Ectodermal cell (in vitro differentiated cells): ENCODE measurements around the gene SUV39H1.
"Not testable (repeated sequence)": the region's sequence is repeated elsewhere in the genome, so short reads cannot be mapped to it uniquely, and the experiment has no call there.

Experiments used
- H3K27ac ChIP-seq: 2 replicates; pipeline ENCODE4 v1.7.0; 2013; ENCODE audit warnings: mild to moderate bottlenecking, low read depth, low read length; ENCODE audit not compliant: insufficient read depth, poor library complexity, severe bottlenecking
- H3K27me3 ChIP-seq: 2 replicates; pipeline ENCODE4 v1.7.0; 2013; ENCODE audit warnings: mild to moderate bottlenecking, low read length; ENCODE audit not compliant: insufficient read depth, control insufficient read depth, poor library complexity, severe bottlenecking
- H3K36me3 ChIP-seq: one replicate; pipeline ENCODE4 v1.7.0; 2013; ENCODE audit warnings: low read length; ENCODE audit not compliant: control insufficient read depth, insufficient read depth
- H3K4me1 ChIP-seq: one replicate; pipeline ENCODE4 v1.7.0; 2013; ENCODE audit warnings: low read length; ENCODE audit not compliant: control insufficient read depth, insufficient read depth
- H3K4me3 ChIP-seq: 2 replicates; pipeline ENCODE4 v1.7.0; 2013; ENCODE audit warnings: low read depth, low read length, control low read depth; ENCODE audit not compliant: insufficient read depth
- H3K9me3 ChIP-seq: 2 replicates; pipeline ENCODE4 v1.7.0; 2013; ENCODE audit warnings: mild to moderate bottlenecking, low read length, moderate library complexity; ENCODE audit not compliant: control insufficient read depth
- WGBS, 2 experiments: methylation state at CpG; one replicate each; pipeline ENCODE4 v1.1.7; 2013; ENCODE audit warnings: missing lambda C conversion rate in 2 of 2; 5-methylcytosine and 5-hydroxymethylcytosine counted together

SUV39H1 gene

DNA sequence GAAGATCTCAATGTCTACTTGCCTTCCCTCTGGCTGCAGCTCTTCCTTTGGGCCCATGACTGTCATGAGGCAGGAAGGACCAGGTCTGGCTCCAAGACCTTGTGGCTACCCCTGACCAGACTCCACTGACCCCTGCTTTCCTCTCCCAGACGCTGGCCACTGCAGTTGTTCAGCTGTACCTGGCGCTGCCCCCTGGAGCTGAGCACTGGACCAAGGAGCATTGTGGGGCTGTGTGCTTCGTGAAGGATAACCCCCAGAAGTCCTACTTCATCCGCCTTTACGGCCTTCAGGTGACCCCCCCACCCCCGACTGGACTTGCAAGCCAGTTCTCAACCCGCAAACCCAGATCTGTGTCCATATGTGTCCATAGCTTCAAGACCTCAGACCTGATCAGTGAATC lies 12.4 kb upstream of the SUV39H1 start:
- H3K36me3 ChIP-seq, result no peaks in the 10 kb centered on the region
- WGBS, 2 experiments, result 85 to 89% methylated on average over 7 of the region's 7 CpGs
- H3K27me3 ChIP-seq, result no peaks in the 10 kb centered on the region
- no peak overlapping the region for H3K4me3 ChIP-seq
- H3K4me1 ChIP-seq, result no peaks in the 10 kb centered on the region
- no peaks in the 10 kb centered on the region for H3K9me3 ChIP-seq
- H3K27ac ChIP-seq, result no peak overlapping the region

DNA sequence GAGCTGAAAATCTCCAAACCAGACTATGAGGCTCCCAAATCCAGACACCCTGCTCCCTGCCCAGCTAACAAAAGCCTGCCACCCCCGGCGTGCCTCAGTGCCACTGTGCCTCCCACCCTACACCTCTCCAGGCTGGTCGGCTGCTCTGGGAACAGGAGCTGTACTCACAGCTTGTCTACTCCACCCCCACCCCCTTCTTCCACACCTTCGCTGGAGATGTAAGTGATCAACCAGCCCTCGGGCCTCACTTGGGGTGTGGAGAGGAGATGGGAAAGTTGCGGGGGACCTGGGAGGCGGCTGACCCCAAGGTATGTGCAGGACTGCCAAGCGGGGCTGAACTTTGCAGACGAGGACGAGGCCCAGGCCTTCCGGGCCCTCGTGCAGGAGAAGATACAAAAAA lies 11.1 kb upstream of the SUV39H1 start:
- Histone ChIP-seq H3K4me3 (no peak overlapping the region), H3K4me1 (no peaks in the 10 kb centered on the region), H3K27me3 (no peaks in the 10 kb centered on the region), H3K27ac (no peak overlapping the region), H3K36me3 (no peaks in the 10 kb centered on the region), H3K9me3 (no peaks in the 10 kb centered on the region)
- 92% methylated on average over 11 to 12 of the region's 12 CpGs for WGBS, 2 experiments

DNA sequence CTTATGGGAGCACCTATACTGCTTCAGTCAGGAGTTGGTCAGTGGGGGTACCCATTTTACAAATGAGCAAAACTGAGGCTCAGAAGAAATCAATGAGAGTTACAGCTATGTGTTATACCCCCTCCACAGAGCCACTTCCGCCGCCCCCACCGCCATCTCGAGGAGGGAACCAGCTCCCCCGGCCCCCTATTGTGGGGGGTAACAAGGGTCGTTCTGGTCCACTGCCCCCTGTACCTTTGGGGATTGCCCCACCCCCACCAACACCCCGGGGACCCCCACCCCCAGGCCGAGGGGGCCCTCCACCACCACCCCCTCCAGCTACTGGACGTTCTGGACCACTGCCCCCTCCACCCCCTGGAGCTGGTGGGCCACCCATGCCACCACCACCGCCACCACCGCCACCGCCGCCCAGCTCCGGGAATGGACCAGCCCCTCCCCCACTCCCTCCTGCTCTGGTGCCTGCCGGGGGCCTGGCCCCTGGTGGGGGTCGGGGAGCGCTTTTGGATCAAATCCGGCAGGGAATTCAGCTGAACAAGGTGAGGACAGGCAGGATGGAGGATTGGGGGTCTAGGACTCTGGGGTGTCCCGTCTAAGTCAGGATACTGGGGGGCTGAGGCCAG lies 7.9 kb upstream of the SUV39H1 start:
- Histone ChIP-seq H3K4me1 (no peaks in the 10 kb centered on the region), H3K27ac (no peak overlapping the region), H3K36me3 (no peaks in the 10 kb centered on the region), H3K27me3 (no peaks in the 10 kb centered on the region), H3K4me3 (no peak overlapping the region), H3K9me3 (no peaks in the 10 kb centered on the region)
- 71 to 75% methylated on average over 5 to 17 of the region's 19 CpGs for WGBS, 2 experiments

DNA sequence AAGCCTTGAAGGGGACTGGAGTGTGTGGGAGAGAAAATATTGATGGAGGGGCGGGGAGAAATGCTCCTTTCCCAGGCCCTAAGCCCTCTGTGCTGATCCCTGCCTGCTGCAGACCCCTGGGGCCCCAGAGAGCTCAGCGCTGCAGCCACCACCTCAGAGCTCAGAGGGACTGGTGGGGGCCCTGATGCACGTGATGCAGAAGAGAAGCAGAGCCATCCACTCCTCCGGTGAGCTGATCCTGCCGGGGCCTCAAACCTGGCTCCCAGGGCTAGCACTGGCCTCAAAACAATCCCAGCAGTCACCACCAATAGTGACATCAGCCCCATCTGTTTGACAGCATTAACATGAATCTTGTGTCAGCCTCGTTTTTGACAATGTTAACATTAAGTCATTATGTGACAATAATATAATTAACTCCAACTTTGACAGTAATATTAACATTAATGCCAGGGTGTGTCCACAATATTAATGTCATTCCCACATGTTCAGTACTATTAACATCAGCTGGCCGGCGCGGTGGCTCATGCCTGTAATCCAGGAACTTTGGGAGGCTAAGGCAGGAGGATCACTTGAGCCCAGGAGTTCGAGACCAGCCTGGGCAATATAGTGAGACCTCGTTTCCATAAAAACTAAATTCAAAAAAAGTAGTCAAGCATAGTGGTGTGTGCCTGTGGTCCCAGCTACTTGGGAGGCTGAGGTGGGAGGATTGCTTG lies 7.2 kb upstream of the SUV39H1 start:
- H3K27me3 ChIP-seq, result no peaks in the 10 kb centered on the region
- H3K27ac ChIP-seq, result no peak overlapping the region
- H3K4me3 ChIP-seq, result no peak overlapping the region
- no peaks in the 10 kb centered on the region for H3K9me3 ChIP-seq
- H3K4me1 ChIP-seq, result no peaks in the 10 kb centered on the region
- no peaks in the 10 kb centered on the region for H3K36me3 ChIP-seq
- WGBS, 2 experiments, result 62 to 67% methylated on average over 10 to 11 of the region's 11 CpGs

DNA sequence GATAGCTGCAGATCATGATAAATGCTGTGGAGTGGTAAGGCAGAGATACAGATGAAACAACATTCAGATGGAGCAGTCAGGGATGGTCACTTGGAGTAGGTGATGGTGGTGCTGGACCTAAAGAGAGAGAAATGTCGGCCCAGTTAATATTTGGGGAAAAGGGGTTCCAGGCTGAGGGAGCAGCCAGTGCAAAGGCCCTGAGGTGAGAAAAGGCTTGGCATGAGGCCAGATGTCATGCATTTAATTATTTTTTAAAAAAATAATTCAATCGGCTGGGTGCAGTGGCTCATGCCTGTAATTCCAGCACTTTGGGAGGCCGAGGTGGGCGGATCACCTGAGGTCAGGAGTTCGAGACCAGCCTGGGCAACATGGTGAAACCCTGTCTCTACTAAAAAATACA lies 4.8 kb upstream of the SUV39H1 start:
- H3K27ac ChIP-seq, H3K9me3 ChIP-seq, H3K4me1 ChIP-seq, H3K27me3 ChIP-seq, H3K36me3 ChIP-seq, H3K4me3 ChIP-seq: not testable (repeated sequence)
- 89 to 100% methylated on average over 5 of the region's 5 CpGs for whole genome bisulfite sequencing, 2 experiments

DNA sequence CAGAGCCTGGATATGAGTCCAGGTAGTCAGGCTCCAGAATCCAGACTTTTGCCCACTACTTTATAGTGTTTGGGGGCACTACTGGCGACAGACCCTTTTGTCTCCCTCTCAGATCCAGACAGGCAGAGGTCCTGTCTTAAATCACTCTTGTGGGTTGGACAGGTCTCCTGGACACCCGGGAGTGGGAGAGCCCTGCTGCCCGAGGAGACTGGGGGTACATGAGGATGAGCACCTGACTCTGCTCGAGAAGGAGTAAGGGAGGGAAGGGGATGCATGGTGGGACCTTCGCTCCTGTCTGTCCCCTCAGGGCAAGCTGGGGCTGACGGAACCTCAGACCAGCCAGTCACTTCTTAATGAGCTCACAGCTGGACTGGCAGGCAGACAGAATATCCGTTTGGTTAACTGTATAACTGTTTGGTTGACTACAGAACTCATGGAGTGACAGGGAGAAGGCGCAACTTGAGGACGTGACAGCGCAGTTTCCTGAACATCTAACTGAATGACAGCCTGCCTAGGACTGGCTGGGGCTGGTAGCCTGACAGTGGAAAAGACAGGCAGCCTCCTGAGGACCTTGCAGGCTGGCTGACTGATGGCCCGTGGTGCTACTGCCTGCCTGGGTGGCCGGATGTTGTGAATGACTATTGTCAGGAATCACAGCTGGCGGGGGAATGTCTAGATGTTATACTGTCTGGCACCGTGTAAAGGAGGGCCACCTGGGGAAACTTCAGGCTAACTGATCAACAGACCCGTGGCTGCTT lies 1.6 kb upstream of the SUV39H1 start:
- Histone ChIP-seq H3K27me3 (peaks cover 3% of the 10 kb centered on the region), H3K27ac (no peak overlapping the region), H3K36me3 (no peaks in the 10 kb centered on the region), H3K4me3 (no peak overlapping the region), H3K4me1 (peaks cover 5% of the 10 kb centered on the region), H3K9me3 (no peaks in the 10 kb centered on the region)
- WGBS, 2 experiments, result 63 to 67% methylated on average over 15 of the region's 15 CpGs

DNA sequence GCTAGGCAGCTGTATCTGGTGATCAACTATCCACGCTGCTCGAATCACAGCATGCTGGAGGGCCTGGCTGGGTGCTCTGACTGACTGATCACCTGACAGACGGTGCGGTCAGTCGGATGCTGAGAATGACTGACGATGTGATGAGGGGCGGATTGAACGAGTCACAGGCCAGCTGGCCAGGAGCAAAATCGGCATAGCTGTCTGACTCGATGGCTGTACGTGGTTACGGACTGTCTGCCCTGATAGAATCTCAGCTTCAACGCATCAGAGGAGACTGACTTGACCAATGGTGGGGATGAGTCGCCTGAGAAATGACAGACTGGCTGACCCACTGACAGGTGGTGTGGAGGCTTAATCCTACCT lies 1.0 kb upstream of the SUV39H1 start:
- Histone ChIP-seq H3K27me3 (peaks cover 3% of the 10 kb centered on the region), H3K4me1 (peaks cover 5% of the 10 kb centered on the region), H3K9me3 (no peaks in the 10 kb centered on the region), H3K36me3 (no peaks in the 10 kb centered on the region), H3K4me3 (peak overlapping the region; percentile 62), H3K27ac (no peak overlapping the region)
- 63% methylated on average over 14 of the region's 14 CpGs for WGBS, 2 experiments

DNA sequence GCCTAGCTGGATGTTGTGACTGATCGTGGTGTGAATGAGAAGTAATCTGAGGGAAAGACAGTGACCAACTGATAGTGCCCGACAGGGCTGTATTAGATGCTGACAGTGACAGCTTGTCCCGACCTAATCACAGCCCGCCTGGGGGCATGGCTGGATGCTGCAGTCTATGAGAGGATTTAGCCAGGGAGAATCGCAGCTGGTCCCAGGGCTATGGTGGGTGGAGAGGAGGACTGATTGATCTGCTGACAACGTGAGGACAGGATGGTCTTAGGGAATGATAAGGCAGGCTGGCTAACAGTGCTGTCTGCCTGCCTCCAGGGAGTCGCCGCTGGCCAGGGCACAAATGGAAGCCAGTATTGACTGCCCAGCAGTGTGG lies 621 bp upstream of the SUV39H1 start:
- H3K36me3 ChIP-seq, result no peaks in the 10 kb centered on the region
- WGBS, 2 experiments, result 13 to 19% methylated on average over 8 of the region's 8 CpGs
- peak overlapping the region; percentile 26 for H3K27ac ChIP-seq
- peaks cover 3% of the 10 kb centered on the region for H3K27me3 ChIP-seq
- no peaks in the 10 kb centered on the region for H3K9me3 ChIP-seq
- H3K4me1 ChIP-seq, result peaks cover 5% of the 10 kb centered on the region
- peak overlapping the region; percentile 62 for H3K4me3 ChIP-seq

DNA sequence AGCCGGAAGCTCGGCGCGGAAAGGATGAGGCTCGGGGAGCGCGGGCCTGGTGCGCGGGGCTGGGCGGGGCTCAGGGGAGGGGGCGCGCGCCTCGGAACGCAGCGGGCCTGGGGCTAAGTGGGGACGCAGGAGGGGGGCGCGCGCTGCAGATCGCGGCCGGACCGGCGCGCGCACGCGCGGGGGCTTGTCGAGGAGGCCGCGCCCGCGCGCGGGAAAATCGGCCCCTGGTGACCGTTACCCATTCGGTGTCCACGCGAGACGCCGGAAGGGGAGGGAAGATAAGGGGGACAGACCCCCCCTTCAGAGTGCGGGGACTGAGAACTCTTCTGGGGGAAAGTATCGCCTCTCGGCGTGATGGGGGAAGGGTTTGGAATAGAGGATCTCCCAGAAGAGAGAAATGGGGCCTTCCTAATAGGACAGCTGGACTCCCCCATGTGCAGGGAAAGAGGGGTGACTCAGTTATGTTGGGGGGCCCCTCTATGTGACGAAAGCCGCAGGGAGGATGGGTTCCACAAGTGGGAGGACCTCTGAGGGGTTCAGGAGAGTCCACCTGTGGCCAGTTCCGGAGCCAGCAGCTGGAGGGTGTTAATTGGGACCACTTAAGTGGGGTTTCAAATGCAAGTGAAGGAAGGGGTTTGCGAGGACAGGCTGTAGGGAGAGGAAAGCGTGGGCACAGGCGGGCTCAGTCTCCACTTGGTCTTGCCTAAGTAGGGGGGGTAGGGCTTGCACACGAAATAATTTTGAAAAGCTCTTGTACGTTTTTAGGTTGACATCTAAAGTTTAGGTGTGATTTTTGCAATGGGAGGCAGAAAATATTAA lies 584 bp downstream of the SUV39H1 start:
- H3K27ac ChIP-seq, result peak overlapping the region; percentile 67
- 0 to 1% methylated on average over 56 of the region's 56 CpGs for WGBS, 2 experiments
- peaks cover 3% of the 10 kb centered on the region for H3K27me3 ChIP-seq
- H3K9me3 ChIP-seq, result no peaks in the 10 kb centered on the region
- no peaks in the 10 kb centered on the region for H3K36me3 ChIP-seq
- H3K4me3 ChIP-seq, result peak overlapping the region; percentile 62
- H3K4me1 ChIP-seq, result peaks cover 5% of the 10 kb centered on the region

DNA sequence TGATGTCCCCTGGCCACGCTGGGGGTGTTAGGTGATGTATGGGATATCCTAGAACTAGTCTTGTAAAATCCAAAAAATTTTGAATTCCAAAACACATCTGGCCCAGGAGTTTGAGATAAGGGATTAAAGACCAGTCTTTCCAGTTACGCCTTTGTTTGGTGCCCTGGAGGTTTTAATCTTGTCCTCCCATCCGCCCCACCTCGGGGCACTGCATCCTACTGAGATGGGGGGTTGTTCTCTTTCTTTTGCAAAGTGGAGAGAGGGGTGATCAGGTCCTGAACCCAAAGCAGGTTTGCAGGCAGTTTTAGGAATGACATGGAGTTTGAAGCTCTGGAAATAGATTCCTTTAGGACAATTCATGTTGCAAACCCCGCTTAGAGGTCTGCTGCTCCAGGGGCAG lies 1.8 kb downstream of the SUV39H1 start:
- peaks cover 3% of the 10 kb centered on the region for H3K27me3 ChIP-seq
- H3K9me3 ChIP-seq, result no peaks in the 10 kb centered on the region
- H3K27ac ChIP-seq, result no peak overlapping the region
- no peak overlapping the region for H3K4me3 ChIP-seq
- WGBS, 2 experiments, result 22 to 41% methylated on average over 4 to 5 of the region's 5 CpGs
- no peaks in the 10 kb centered on the region for H3K36me3 ChIP-seq
- H3K4me1 ChIP-seq, result peaks cover 5% of the 10 kb centered on the region
